HG03558 (cell line): ENCODE data around the gene SPACDR.

Experiments
- ATAC-seq: cut with Tn5 transposase; IDR thresholded peaks from one replicate; pipeline ENCODE4 v1.9.1; 2021; ENCODE audit warnings: moderate number of reproducible peaks; ENCODE audit not compliant: unreplicated experiment; ENCODE audit errors: extremely low read depth

The SPACDR gene

GRCh38 chr7:100423315-100423714 is 40.7 kb downstream of the SPACDR start:
- no peak for ATAC-seq

GRCh38 chr7:100419660-100420226 is 44.3 kb downstream of the SPACDR start:
- no peak for ATAC-seq

- ATAC-seq = no peak
These were observed 45.0 kb downstream of the SPACDR start for GRCh38 chr7:100418930-100419659.

GRCh38 chr7:100415448-100415847 is 48.6 kb downstream of the SPACDR start:
- no peak for ATAC-seq

- no peak for ATAC-seq
These were observed 50.2 kb downstream of the SPACDR start for GRCh38 chr7:100413889-100414288.

- ATAC-seq = no peak
These were observed 50.7 kb downstream of the SPACDR start for GRCh38 chr7:100413346-100413745.

GRCh38 chr7:100411101-100411500 is 53.0 kb downstream of the SPACDR start:
- ATAC-seq = no peak

GRCh38 chr7:100407285-100408180 is 56.5 kb downstream of the SPACDR start:
- ATAC-seq = no peak

- no peak for ATAC-seq
These were observed 57.3 kb downstream of the SPACDR start for GRCh38 chr7:100406767-100407166.
